NCI-H1436 treated with DMSO at 0.1 percent for 48 hours (cell line): ENCODE measurements around the gene PIGP.
"Not testable (repeated sequence)": the region's sequence is repeated elsewhere in the genome, so short reads cannot be mapped to it uniquely, and the experiment has no call there.

Experiments used
- DNase-seq: peaks from one replicate; lab custom pipeline; 2025; lab: John Stamatoyannopoulos, UW

PIGP gene

GRCh38 chr21:37076087-37076850 is 3.4 kb upstream of the PIGP start:
- no peak for DNase-seq

DNA sequence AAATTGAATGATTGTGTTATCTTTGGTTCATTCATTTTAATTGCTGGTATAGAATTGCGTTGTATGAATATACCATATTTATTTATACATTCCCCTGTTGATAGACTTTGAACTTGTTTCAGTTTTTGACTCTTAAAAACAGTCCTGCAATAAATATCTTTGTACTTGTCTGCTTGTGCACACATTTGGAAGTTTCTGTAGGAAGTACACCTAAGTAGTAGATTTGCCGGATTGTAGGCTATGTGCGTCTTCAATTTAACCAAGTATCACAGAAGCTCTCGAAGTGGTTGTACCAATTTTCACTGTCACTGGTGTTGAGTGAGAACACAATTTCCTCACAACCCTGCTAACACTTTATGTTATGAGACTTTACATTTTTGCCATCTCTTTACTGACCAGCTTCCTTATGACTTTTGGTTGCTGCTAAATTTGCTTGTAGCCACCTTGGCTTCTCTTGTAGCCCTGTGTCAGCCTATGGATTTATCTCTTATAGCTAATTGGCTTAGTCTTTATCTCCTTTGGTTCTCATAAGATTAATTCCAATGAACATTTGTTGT is 2.4 kb upstream of the PIGP start:
- no peak for DNase-seq

DNA sequence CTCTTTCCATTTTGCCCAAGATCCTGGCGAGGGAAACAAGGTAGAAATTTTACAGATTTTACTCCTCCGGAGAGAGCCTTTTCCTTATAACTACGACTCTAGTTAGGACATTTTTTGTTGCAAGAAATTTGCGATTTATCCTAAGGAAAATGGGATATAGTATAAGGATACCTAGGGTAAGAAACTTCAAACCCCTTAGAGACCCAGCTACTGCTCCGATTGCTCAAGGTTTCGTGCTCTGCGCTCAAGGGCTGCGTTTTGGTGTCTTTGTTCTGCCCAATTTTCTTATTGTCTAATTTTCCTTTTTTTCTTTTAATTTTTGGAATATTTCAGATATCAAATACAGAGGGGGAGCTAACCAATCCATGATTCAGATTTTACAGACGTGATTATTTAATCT is 1.7 kb upstream of the PIGP start:
- DNase-seq, result no peak

GRCh38 chr21:37074197-37074510 is 1.3 kb upstream of the PIGP start:
- peak; percentile 18 for DNase-seq

GRCh38 chr21:37073417-37074196 is 736 bp upstream of the PIGP start:
- no peak for DNase-seq

DNA sequence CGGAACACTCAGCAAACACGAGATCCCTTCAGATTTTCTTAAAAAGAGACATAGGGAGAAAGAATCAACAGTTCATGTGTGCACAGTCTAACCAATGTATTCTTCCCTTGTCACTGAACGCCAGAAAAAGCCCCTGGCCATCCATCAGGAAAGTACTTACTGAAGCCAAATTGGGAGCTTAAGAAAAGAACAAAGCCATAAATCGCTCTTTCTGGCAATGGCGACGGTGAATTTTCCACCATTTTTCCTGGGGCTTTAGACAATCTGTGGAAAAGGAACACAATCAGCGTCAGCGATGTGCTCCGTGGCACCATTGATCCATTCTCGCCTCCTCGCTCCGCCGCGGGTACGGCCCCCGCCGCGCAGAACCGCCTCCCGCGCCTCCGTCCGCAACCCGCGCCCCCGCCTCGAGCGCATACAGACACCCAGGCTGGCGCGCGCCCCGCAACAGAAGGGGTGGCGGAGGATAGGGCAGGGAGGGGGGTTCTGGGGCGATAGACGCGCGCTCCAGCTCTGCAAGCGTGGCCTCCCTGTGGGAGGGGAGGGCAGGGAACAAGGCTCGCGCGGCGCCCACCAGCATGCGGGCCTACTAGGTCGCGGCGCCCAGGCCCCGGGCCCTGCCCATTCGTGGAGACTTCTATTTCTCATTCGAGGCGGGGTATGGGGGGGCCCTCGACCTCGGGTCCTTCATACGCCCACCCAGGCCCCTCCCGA is 440 bp downstream of the PIGP start:
- no peak for DNase-seq

DNA sequence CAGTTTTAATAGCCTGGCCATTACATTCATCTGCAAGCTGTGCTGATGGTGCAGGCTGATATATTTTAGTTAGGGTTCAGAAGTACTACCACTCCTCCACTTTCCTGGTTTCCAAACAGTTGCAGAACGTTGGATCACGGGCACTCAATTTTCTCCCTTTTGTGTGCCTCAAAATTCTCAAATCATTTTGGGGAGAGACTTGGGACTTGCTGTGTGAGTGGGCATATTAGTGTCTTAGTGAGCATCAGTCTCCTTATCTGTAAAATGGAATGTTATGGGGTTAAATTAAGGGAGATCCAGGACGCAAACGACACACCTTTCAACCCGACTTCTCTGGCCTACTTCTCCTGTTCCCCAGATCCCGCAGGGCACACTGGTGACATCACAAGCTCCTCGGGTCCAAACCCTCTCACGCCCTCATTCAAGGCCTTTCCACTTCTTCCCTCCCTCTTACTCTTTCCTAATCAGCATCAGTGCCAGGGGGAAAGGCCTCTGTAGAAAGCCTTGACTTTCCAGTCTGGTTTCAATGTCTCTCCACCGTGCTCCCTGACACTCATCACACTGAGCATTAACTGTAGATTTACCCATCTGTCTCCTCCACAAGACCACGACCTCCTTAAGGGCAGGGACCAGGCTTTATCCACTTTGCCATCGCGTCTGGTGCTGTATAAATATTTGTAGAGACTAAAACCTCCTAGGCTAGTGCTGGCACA is 1.2 kb downstream of the PIGP start:
- DNase-seq, result no peak

- DNase-seq, result no peak
These were observed 7.2 kb downstream of the PIGP start for GRCh38 chr21:37065561-37066177.

- no peak for DNase-seq
These were observed 8.0 kb downstream of the PIGP start for GRCh38 chr21:37064841-37065240.

- no peak for DNase-seq
These were observed 9.4 kb downstream of the PIGP start for GRCh38 chr21:37063433-37063832.

DNA sequence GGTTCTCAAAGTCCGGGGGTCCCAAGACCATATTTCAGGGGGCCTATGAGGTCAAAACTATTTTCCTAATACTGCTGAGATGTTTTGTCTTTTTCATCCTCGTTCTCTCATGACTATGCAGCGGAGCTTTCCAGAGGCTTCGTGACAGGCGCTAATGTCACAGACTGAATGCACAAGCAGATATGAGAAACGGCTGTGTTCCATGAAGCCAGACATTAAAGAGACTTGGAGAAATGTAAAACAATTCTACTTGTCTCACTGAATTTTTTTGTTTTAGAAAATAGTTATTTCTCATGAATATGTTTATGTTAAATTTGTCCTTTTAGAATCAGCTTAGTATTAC is 10.3 kb downstream of the PIGP start:
- no peak for DNase-seq

DNA sequence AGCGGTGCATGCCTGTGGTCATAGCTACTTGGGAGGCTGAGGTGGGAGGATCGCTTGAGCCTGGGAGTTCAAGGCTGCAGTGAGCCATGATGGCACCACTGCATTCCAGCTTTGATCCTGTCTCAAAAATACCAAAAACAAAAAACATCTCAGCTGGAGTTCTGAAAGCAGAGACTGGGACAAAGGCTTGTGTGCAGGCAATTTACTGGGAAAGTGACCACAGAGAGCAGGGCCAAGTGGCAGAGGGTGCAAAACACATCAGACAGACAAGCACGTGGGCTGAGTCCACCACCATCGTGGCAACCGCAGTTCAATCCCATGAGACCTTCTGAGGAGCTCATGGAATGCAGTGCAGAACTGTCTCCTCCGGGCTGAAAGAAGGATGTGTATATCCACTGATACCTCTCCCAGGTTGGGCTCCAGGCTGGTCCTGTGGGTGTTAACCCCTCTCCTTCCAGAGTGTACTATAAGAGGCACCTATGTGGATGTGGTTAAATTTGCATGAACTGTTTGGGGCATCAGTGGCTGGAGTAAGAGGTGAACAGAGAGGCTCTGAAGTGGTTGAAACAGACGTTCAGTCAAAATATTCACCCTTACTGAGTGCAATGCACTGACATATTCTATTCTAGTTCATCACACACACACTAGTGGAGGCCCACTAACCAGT is 10.8 kb downstream of the PIGP start:
- DNase-seq, result no peak

- DNase-seq, result peak; percentile 97
These were observed 12.6 kb downstream of the PIGP start for GRCh38 chr21:37060296-37060695.

GRCh38 chr21:37059181-37059580 is 13.7 kb downstream of the PIGP start:
- no peak for DNase-seq

DNA sequence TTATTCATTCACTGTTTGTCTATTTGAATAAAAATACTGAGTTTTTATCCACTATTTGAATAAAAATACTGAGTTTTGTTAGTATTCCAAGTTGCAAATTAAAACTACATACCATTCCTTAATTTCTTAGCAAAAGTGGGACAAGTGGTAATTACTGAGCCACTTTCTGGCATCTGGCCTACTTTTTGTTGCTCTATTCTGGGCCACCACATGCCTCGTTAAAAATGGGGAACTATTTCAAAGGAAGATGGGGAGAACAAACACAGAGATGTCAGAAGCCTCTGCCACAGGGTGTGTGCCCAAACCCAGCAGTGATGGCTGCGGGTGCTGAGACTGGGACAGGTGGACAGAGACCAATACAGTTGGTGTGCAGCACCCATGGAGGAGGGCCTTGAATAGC is 14.6 kb downstream of the PIGP start:
- no peak for DNase-seq

GRCh38 chr21:37057614-37058013 is 15.3 kb downstream of the PIGP start:
- no peak for DNase-seq

- DNase-seq, result no peak
These were observed 17.5 kb downstream of the PIGP start for GRCh38 chr21:37055271-37055855.

DNA sequence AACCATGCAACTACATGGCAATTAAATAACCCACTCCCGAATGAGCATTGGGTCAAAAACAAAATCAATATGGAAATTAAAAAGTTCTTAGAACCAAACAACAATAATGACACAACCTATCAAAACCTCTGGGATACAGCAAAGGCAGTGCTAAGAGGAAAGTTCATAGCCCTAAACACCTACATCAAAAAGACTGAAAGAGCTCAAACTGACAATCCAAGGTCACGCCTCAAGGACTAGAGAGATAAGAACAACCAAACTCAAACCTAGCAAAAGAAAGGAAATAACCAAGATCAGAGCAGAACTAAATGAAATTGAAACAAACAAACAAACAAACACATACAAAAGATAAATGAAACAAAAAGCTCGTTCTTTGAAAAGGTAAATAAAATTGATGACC is 23.1 kb downstream of the PIGP start:
- not testable (repeated sequence) for DNase-seq

DNA sequence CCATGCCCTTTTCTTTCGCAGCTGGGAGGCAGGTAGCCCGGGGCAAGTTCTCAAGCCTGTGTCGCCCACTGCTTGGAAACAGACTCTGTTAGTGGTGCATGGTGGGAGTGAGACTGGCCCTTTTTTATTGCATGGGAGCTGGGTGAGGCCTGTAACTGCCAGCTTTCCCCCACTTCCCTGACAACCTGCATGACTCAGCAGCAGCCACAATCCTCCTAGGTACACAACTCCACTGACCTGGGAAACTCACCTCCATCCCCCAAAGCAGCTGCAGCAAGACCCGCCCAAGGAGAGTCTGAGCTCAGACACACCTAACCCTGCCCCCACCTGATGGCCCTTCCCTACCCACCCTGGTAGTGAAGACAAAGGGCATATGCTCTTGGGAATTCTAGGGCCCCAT is 25.8 kb downstream of the PIGP start:
- no peak for DNase-seq

GRCh38 chr21:37045556-37045955 is 27.3 kb downstream of the PIGP start:
- DNase-seq, result no peak

GRCh38 chr21:37045149-37045548 is 27.7 kb downstream of the PIGP start:
- DNase-seq, result no peak
